Right lobe of liver (tissue), 6 donors: Measurements from ENCODE around the gene DNAJC21. TPM values are rescaled to one million over a fixed set of nuclear protein-coding genes. Genes with fewer than 3 reads are reported as not detected.

Experiments used
- ATAC-seq, 4 donors: fragments of 200-7000 bp; cut with Tn5 transposase; one replicate each; pipeline ENCODE4 v1.9.1; 2020; ENCODE audit warnings: mild to moderate bottlenecking in 4 of 4, moderate library complexity in 4 of 4
- DNase-seq, 3 donors: peaks; one replicate each; pipeline ENCODE4 v3.0.0-alpha.2; 2020
- H3K27ac ChIP-seq, 3 donors: fragments of 200-600 bp; one replicate each; pipeline ENCODE4 v1.8.0; 2022
- H3K27me3 ChIP-seq, 2 donors: fragments of 200-600 bp; one replicate each; pipeline ENCODE4 v1.8.0; 2022
- H3K36me3 ChIP-seq, 4 donors: fragments of 200-600 bp; sonication (generic) in 1 of 4; one replicate each; pipeline versions ENCODE4 v1.5.1 to v1.8.0; 2017 to 2022; ENCODE audit warnings: control low read depth in 1 of 4
- H3K4me1 ChIP-seq, 4 donors: fragments of 200-600 bp; sonication (generic) in 1 of 4; one replicate each; pipeline versions ENCODE4 v1.5.1 to v1.8.0; 2017 to 2022; ENCODE audit warnings: control low read depth in 1 of 4
- H3K4me3 ChIP-seq, 3 donors: fragments of 200-600 bp; one replicate each; pipeline ENCODE4 v1.8.0; 2022
- H3K9me3 ChIP-seq, 4 donors: fragments of 200-600 bp; sonication (generic) in 1 of 4; one replicate each; pipeline versions ENCODE4 v1.5.1 to v1.8.0; 2017 to 2022; ENCODE audit warnings: control low read depth in 1 of 4
- POLR2A ChIP-seq: fragments of 450-650 bp; IDR thresholded peaks from one replicate; pipeline ENCODE4 v1.6.1; 2017; ENCODE audit warnings: antibody characterized with exemption, mild to moderate bottlenecking
- WGBS: methylation state at CpG from one replicate; pipeline ENCODE4 v1.1.6; 2018; ENCODE audit warnings: low coverage, low lambda C conversion rate; ENCODE audit not compliant: insufficient coverage; ENCODE audit errors: missing lambda C conversion rate; 5-methylcytosine and 5-hydroxymethylcytosine counted together
- intact Hi-C, 2 donors: fragments of 100-400 bp; cut with DNase I; formaldehyde crosslinking; loops; one replicate each; pipeline versions ENCODE4 v1.11.2 to v1.14.1; 2022
- total RNA-seq, 6 experiments: library from RNA; depleted of rRNA in 2 of 6; stranded (reverse); fragments of >200 nt in 2 of 6; fragmentation: NEBNext Ultra II Directional in 3 of 6; extraction: Animal tissue kit (Norgen Biotek cat#: 25700) in 3 of 6; gene quantifications; one replicate each; pipeline versions ENCODE4 v1.1.0 to v1.2.4, GENCODE V29; 2016 to 2023
- TF ChIP-seq, protein P1 (sequence below), 4 donors: fragments of 200-600 bp in 3 of 4; fragments of 450-650 bp in 1 of 4; IDR thresholded peaks; one replicate each; pipeline versions ENCODE4 v1.5.1 to v1.8.0; 2016 to 2022; ENCODE audit warnings: antibody characterized with exemption in 4 of 4, mild to moderate bottlenecking in 2 of 4
- donor health status: DM: no; HTN: yes; CAD: no.
- donor health status: DM: no; HTN: no; CAD: no.
- donor health status: DM: no; HTN: no; CAD: no.
- donor health status: DM: no; HTN: yes; CAD: no.
- donor health status: DM: no; HTN: yes; CAD: no.

Gene DNAJC21
- total RNA-seq, 6 experiments from 2014 or later, result 13.3 to 23.9 (median 20.2) TPM

DNA sequence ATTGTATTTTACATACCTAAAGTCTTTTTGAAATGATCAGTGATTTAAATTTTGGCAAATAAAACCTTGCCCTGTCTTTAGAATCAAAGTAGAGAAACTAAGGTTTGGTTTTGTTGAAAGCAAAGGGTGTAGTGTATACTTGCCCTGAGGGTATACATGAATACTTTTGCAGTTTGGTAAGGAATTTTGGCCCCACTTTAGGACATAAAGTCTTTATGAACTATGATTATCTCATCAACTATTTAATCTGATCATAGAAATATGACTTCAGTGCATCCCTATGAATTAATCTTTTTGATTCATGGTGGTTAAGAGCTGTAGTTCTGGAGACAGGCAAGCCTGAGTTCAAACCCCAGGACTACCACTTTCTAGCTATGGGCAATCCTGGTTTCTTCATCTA lies 31.7 kb upstream of the DNAJC21 start:
- TF ChIP-seq, protein P1, sequence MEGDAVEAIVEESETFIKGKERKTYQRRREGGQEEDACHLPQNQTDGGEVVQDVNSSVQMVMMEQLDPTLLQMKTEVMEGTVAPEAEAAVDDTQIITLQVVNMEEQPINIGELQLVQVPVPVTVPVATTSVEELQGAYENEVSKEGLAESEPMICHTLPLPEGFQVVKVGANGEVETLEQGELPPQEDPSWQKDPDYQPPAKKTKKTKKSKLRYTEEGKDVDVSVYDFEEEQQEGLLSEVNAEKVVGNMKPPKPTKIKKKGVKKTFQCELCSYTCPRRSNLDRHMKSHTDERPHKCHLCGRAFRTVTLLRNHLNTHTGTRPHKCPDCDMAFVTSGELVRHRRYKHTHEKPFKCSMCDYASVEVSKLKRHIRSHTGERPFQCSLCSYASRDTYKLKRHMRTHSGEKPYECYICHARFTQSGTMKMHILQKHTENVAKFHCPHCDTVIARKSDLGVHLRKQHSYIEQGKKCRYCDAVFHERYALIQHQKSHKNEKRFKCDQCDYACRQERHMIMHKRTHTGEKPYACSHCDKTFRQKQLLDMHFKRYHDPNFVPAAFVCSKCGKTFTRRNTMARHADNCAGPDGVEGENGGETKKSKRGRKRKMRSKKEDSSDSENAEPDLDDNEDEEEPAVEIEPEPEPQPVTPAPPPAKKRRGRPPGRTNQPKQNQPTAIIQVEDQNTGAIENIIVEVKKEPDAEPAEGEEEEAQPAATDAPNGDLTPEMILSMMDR (IDR thresholded peaks at IDR 0.05), result no peak
- no peak for TF ChIP-seq POLR2A
- intact Hi-C loops, result loop anchor here in 1 of 2 donors (5.0 kb wide), 1 partner anchor 420 kb away; no protein-coding TSS in a partner anchor
- Histone ChIP-seq H3K9me3 (no peaks in the 10 kb centered on the region), H3K36me3 (no peaks in the 10 kb centered on the region), H3K27ac (no peak overlapping the region), H3K27me3 (no peaks in the 10 kb centered on the region), H3K4me3 (no peak overlapping the region), H3K4me1 (no peaks in the 10 kb centered on the region)
- ATAC-seq, result no peak
- DNase-seq, result no peak

- no peak overlapping the region for H3K27ac ChIP-seq
- 0% methylated on average over 3 of the region's 3 CpGs for WGBS
- H3K27me3 ChIP-seq, result no peaks in the 10 kb centered on the region
- H3K36me3 ChIP-seq, result no peaks in the 10 kb centered on the region
- intact Hi-C loops, result loop anchor here in 1 of 2 donors (5.0 kb wide), 1 partner anchor 421 kb away; no protein-coding TSS in a partner anchor
- H3K4me1 ChIP-seq, result no peaks in the 10 kb centered on the region
- no peak overlapping the region for H3K4me3 ChIP-seq
- TF ChIP-seq, protein P1 (IDR thresholded peaks at IDR 0.05), result peak; percentile 75 to 94 (median 88)
- no peak for TF ChIP-seq POLR2A
- H3K9me3 ChIP-seq, result no peaks in the 10 kb centered on the region
- DNase-seq (peak; percentile 46 to 61 (median 54)), ATAC-seq (peak; percentile 91 to 95 (median 94))
Measured at GRCh38 chr5:34898258-34898895, 31.0 kb upstream of the DNAJC21 start.

- ATAC-seq (no peak), DNase-seq (no peak)
- H3K27me3 ChIP-seq, result no peaks in the 10 kb centered on the region
- no peak overlapping the region for H3K4me3 ChIP-seq
- H3K4me1 ChIP-seq, result no peaks in the 10 kb centered on the region
- H3K27ac ChIP-seq, result no peak overlapping the region
- intact Hi-C loops, result loop anchor here in 1 of 2 donors (5.0 kb wide), 1 partner anchor 422 kb away; no protein-coding TSS in a partner anchor
- 85% methylated on average over 2 of the region's 2 CpGs for WGBS
- no peak for TF ChIP-seq POLR2A
- TF ChIP-seq, protein P1 (IDR thresholded peaks at IDR 0.05), result no peak
- H3K36me3 ChIP-seq, result no peaks in the 10 kb centered on the region
- H3K9me3 ChIP-seq, result no peaks in the 10 kb centered on the region
Measured at GRCh38 chr5:34899066-34899465, 30.3 kb upstream of the DNAJC21 start.

DNA sequence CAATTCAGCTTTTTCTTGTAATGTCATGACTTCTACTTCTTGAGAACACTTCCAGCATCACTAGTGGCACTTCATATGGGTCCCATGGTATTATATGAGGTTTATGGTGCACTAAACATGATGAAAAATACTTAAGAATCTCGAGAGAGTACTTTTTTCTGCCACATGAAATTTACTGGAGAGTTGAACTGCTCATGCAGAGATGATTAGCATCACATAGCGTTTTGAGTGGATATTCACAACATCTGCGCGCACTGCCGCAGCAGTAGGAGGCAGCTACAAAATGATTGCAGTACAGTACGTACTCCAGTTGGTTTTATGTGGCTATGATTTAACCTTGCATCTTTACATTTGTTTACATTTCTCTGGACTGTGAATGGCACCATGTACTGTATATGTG lies 28.7 kb upstream of the DNAJC21 start:
- ATAC-seq, result no peak
- Histone ChIP-seq H3K4me1 (no peaks in the 10 kb centered on the region), H3K27ac (no peak overlapping the region), H3K36me3 (no peaks in the 10 kb centered on the region), H3K9me3 (no peaks in the 10 kb centered on the region), H3K4me3 (no peak overlapping the region), H3K27me3 (no peaks in the 10 kb centered on the region)
- intact Hi-C loops, result loop anchor here in 1 of 2 donors (5.0 kb wide), 1 partner anchor 423 kb away; no protein-coding TSS in a partner anchor
- no peak for DNase-seq
- 93% methylated on average over 6 of the region's 6 CpGs for WGBS
- TF ChIP-seq, protein P1 (IDR thresholded peaks at IDR 0.05), result no peak
- TF ChIP-seq POLR2A, result no peak
